Psoas muscle (tissue), 8 donors: ENCODE measurements around the gene LRRK1. TPM values are rescaled to one million over a fixed set of nuclear protein-coding genes. Genes with fewer than 3 reads are reported as not detected.

Experiments
- ATAC-seq, 4 donors: fragments of 200-7000 bp; cut with Tn5 transposase; one replicate each; pipeline ENCODE4 v1.9.1; 2020; ENCODE audit warnings: moderate library complexity in 3 of 4, mild to moderate bottlenecking in 2 of 4
- DNase-seq, 2 donors: peaks; one replicate each; pipeline ENCODE4 v3.0.0-alpha.2; 2020
- H3K27ac ChIP-seq: fragments of 200-600 bp; one replicate; pipeline ENCODE4 v1.8.0; 2022
- H3K27me3 ChIP-seq, 3 donors: fragments of 200-600 bp in 1 of 3; one replicate each; pipeline versions ENCODE4 v1.6.1 to v1.8.0; 2013 to 2022; ENCODE audit warnings: low read length in 2 of 3, mild to moderate bottlenecking in 2 of 3, moderate library complexity in 1 of 3; ENCODE audit not compliant: insufficient read depth in 3 of 3
- H3K36me3 ChIP-seq, 2 donors: fragments of 200-600 bp in 1 of 2; one replicate each; pipeline versions ENCODE4 v1.6.1 to v1.8.0; 2013 to 2022; ENCODE audit warnings: low read depth in 1 of 2, mild to moderate bottlenecking in 1 of 2, moderate library complexity in 1 of 2; ENCODE audit not compliant: insufficient read depth in 1 of 2
- H3K4me1 ChIP-seq: fragments of 200-600 bp; one replicate; pipeline ENCODE4 v1.8.0; 2022
- H3K4me3 ChIP-seq: fragments of 200-600 bp; one replicate; pipeline ENCODE4 v1.8.0; 2022; ENCODE audit warnings: mild to moderate bottlenecking
- H3K9me3 ChIP-seq: fragments of 200-600 bp; one replicate; pipeline ENCODE4 v1.8.0; 2022
- WGBS, 3 donors: extraction: QIAGEN DNeasy Blood & Tissue Kit; methylation state at CpG; one replicate each; pipeline versions ENCODE4 v1.1.6 to v1.1.7; 2013; 5-methylcytosine and 5-hydroxymethylcytosine counted together
- intact Hi-C, 2 donors: fragments of 100-400 bp; cut with DNase I; formaldehyde crosslinking; loops; one replicate each; pipeline versions ENCODE4 v1.11.0 to v1.14.2; 2022
- polyA plus RNA-seq, 3 donors: library from polyadenylated mRNA; stranded (reverse); fragments of 200-250 nt; gene quantifications; one replicate each; pipeline ENCODE4 v1.2.3, GENCODE V29; 2013
- total RNA-seq, 4 donors: library from RNA; stranded (reverse); fragmentation: NEBNext Ultra II Directional in 2 of 4; extraction: Animal tissue kit (Norgen Biotek cat#: 25700) in 2 of 4; gene quantifications; one replicate each; pipeline versions ENCODE4 v1.2.1 to v1.2.4, GENCODE V29; 2021 to 2023
- TF ChIP-seq, protein P1 (sequence below): fragments of 200-600 bp; IDR thresholded peaks from one replicate; pipeline ENCODE4 v1.8.0; 2022; ENCODE audit warnings: antibody characterized with exemption
- donor health status: healthy with polysubstance abuse.
- donor health status: DM: no; HTN: no; CAD: no; lungs with moderate emphysema.
- donor health status: Bipolar disorder and iron deficiency.
- donor health status: healthy.
- donor health status: DM: yes; HTN: yes; CAD: no.
- donor health status: DM: no; HTN: no; CAD: no.
- donor health status: DM: no; HTN: no; CAD: no.
- donor health status: DM: yes; HTN: yes; CAD: no.

The LRRK1 gene
- total and polyA plus RNA-seq, 7 donors: 0.91 to 7.6 (median 2.6) TPM

DNA sequence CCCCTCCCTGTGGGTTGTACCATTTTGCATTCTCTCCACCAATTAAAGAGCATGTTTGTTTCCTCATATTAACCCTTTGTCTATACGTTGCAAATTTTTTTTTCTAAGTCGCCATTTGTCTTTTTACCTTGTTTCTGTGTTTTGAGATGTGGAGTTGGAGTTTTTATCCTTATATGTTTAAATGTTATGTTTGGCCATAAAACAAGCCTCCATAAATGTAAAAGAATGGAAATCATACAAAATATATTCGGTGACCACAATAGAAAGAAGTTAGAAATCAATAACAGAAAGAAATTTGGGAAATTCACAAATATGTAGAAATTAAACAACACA lies 29.2 kb downstream of the LRRK1 start:
- Histone ChIP-seq H3K36me3 (no peaks in the 10 kb centered on the region), H3K27ac (no peak overlapping the region), H3K9me3 (no peaks in the 10 kb centered on the region), H3K4me3 (no peak overlapping the region), H3K4me1 (no peaks in the 10 kb centered on the region), H3K27me3 (no peaks in the 10 kb centered on the region)
- TF ChIP-seq, protein P1, sequence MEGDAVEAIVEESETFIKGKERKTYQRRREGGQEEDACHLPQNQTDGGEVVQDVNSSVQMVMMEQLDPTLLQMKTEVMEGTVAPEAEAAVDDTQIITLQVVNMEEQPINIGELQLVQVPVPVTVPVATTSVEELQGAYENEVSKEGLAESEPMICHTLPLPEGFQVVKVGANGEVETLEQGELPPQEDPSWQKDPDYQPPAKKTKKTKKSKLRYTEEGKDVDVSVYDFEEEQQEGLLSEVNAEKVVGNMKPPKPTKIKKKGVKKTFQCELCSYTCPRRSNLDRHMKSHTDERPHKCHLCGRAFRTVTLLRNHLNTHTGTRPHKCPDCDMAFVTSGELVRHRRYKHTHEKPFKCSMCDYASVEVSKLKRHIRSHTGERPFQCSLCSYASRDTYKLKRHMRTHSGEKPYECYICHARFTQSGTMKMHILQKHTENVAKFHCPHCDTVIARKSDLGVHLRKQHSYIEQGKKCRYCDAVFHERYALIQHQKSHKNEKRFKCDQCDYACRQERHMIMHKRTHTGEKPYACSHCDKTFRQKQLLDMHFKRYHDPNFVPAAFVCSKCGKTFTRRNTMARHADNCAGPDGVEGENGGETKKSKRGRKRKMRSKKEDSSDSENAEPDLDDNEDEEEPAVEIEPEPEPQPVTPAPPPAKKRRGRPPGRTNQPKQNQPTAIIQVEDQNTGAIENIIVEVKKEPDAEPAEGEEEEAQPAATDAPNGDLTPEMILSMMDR: no peak
- ATAC-seq: no peak
- WGBS, 3 donors: 93 to 97% (median 95%) methylated on average over 3 of the region's 3 CpGs
- DNase-seq: no peak
- intact Hi-C loops: no loop called here

DNA sequence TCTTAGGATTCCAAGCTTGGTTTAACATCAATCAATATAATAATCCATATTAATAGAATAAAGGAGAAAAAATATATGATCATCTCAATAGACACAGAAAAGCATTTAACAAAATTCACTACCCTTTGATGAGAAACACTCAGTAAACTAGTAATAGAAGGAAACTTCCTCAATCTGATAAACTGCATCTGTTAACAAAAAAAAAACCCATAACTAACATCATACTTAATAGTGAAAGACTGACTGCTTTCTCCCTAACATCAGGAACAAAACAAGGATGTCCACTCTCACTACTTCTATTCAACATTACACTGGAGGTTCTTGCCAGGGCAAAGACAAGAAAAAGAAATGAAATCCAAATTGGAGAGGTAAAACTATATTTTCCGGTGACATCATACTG lies 30.5 kb downstream of the LRRK1 start:
- Histone ChIP-seq H3K27me3 (no peaks in the 10 kb centered on the region), H3K27ac (no peak overlapping the region), H3K9me3 (no peaks in the 10 kb centered on the region), H3K4me1 (no peaks in the 10 kb centered on the region), H3K4me3 (no peak overlapping the region), H3K36me3 (no peaks in the 10 kb centered on the region)
- intact Hi-C loops: no loop called here
- no peak for ATAC-seq
- WGBS, 3 donors: 95 to 100% (median 98%) methylated on average over 1 of the region's 1 CpG
- TF ChIP-seq, protein P1: no peak
- DNase-seq: no peak

DNA sequence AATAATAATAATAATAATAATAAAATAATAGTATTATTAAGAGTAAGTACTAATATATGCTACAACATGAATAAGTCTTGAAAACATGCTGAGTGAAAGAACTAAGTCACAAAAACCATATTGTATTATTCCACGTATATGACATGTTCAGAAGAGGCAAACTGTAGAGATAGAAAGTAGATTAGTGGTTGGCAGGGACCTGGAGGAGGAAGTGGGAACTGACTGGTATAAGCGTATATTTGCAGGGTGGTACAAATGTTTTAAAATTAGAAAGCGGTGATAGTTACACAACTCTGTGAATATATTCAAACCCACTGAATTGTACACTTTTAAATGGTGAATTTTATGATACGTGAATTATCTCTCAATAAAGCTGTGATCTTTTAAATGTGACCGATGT lies 32.8 kb downstream of the LRRK1 start:
- no peak overlapping the region for H3K4me3 ChIP-seq
- H3K4me1 ChIP-seq: no peaks in the 10 kb centered on the region
- no peak overlapping the region for H3K27ac ChIP-seq
- no peaks in the 10 kb centered on the region for H3K27me3 ChIP-seq
- ATAC-seq (no peak), DNase-seq (no peak)
- H3K9me3 ChIP-seq: no peaks in the 10 kb centered on the region
- TF ChIP-seq, protein P1: no peak
- no peaks in the 10 kb centered on the region for H3K36me3 ChIP-seq
- 92 to 94% (median 93%) methylated on average over 5 of the region's 5 CpGs for WGBS, 3 donors
- intact Hi-C loops: no loop called here

DNA sequence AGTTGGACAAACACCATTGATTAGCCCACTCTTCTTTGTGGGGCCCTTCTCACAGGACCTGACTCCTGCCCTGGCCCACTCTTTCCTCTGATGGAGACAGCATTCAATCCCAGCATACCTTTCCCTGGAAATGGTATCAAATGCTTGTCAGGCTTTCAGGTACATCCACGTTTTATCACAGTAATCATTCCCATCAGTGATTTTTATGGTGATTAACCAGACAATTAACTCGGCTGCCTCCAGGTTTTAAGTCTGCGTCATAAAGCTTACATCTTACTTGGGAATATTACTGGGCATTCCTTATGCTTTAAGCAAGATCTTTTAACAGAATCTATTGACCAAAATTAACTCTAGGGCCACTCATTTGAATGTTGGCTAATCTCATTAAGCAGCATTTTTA lies 33.4 kb downstream of the LRRK1 start:
- no peak overlapping the region for H3K4me3 ChIP-seq
- H3K36me3 ChIP-seq: no peaks in the 10 kb centered on the region
- no peaks in the 10 kb centered on the region for H3K9me3 ChIP-seq
- TF ChIP-seq, protein P1: no peak
- H3K27ac ChIP-seq: no peak overlapping the region
- intact Hi-C loops: no loop called here
- no peaks in the 10 kb centered on the region for H3K27me3 ChIP-seq
- DNase-seq (no peak), ATAC-seq (no peak)
- WGBS, 3 donors: 70 to 79% (median 73%) methylated on average over 3 of the region's 3 CpGs
- no peaks in the 10 kb centered on the region for H3K4me1 ChIP-seq

DNA sequence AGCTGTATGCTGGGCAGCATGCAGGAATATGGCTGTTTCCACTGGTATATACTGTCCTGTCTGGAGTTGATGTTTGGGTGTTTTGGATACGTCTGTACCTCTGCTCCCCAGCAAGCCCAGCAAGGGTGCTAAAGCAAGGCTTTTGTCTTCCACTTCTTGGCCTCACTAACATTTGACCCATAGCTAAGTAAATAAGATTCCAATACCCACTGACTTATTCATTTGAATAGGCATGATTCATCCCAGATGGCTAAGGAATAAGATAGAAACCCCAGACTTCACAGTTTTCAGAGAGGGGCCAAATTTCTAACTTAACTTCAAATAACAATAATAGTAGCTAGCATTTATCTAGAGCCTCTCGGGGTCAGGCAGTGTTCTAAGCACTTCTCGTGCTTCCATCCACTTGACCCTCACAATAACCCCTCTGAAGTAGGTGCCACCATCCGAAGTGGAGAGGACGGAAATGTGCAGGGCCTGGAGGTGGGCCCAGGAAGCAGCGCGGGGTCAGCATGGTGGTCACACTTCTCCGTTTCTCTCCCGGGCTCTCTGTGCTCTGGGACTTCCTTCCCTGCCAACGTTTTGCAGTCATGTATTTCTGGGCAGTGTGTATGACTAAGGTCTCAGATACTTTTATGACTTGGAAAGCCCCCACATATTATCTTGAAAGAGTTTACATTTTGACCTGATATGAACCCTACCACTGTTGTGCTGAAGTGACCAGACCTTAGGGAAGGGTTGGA lies 39.3 kb downstream of the LRRK1 start:
- Histone ChIP-seq H3K4me3 (no peak overlapping the region), H3K27me3 (no peaks in the 10 kb centered on the region), H3K27ac (no peak overlapping the region), H3K36me3 (no peaks in the 10 kb centered on the region), H3K4me1 (no peaks in the 10 kb centered on the region), H3K9me3 (no peaks in the 10 kb centered on the region)
- intact Hi-C loops: no loop called here
- no peak for ATAC-seq
- TF ChIP-seq, protein P1: no peak
- 58 to 66% (median 64%) methylated on average over 10 of the region's 10 CpGs for WGBS, 3 donors
- DNase-seq: no peak
